Right lung (tissue), 5 donors: ENCODE data around the gene RCVRN. TPM values are rescaled to one million over a fixed set of nuclear protein-coding genes. Genes with fewer than 3 reads are reported as not detected.

Experiments used
- DNase-seq, 2 donors: peaks; one replicate each; pipeline ENCODE4 v3.0.0-alpha.2; 2013
- polyA plus RNA-seq, 5 donors: library from polyadenylated mRNA; unstranded; fragments of 120-200 nt; gene quantifications; one replicate each; pipeline versions ENCODE4 v1.2.1 to v1.2.3, GENCODE V29; 2013; ENCODE audit warnings: inconsistent platforms in 1 of 5, low replicate concordance in 1 of 5; ENCODE audit not compliant: insufficient read length in 5 of 5, insufficient read depth in 1 of 5

Gene RCVRN
- polyA plus RNA-seq, 5 donors: 0.25 to 0.78 (median 0.48) TPM

DNA sequence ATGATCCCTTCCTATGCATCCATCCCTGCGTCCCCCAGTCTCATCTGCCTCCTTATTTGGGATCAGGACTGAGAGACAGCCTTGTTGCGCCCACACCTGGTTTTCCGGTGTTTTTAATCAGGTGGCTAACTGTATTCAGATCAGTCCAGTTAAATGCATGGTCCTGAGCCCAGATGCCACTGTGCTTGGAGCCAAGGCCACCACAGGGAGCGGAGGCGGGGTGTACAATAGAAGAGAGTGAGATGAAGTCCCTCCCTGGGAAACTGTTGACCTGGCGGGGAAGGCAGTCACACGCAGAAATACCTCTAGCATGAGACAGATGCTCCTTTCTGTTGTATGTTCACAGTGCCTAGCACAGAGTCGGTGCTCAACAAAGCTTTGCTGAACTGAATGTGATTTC, 6.3 kb downstream of the RCVRN start:
- DNase-seq: no peak

DNA sequence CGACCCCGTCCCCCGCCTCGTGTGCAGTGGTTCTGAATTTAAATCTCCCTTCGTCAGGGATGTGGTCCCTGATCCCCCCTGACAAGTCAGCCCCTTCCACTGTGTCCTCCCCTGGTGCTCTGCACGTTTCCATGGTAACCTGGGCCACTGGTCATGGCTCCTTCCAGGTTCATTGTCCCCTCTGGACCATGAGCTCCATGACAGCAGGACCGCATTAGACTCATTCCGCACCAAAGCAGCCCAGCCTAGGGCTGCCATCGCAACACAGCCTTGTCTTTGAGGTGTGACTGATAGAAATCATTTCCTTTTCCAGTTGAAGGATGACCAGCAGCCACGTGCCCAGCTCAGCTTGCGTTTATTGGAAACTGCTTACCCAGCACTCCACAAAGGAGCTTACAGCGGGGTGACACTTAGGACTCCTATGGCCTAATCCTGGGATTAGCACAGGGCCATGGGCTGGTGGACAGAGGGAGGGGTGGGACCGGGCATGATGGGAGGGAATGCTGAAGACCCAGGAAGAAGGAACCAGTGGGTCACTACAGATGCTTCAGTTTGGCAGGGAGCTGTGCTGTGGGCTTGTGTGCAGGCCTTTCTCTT, 7.6 kb downstream of the RCVRN start:
- DNase-seq: no peak

DNA sequence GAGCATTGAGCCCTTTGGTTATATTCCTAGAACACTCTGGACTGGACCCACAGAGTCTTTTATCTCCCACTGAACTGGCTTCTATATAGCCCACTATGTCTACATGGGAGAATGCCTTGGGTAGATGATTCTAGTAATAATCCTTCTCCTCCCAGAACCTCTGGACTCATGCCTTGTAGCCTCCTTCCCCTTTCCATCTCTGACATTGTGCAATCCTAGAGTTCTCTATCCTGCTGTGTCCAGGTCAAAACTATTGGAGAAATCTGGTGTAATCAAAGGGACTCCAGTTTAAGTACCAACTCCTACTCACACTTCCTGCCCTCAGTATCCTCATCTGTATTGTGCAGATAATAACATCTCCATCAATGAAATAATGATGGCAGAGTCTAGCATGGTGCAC, 9.1 kb downstream of the RCVRN start:
- DNase-seq: no peak

DNA sequence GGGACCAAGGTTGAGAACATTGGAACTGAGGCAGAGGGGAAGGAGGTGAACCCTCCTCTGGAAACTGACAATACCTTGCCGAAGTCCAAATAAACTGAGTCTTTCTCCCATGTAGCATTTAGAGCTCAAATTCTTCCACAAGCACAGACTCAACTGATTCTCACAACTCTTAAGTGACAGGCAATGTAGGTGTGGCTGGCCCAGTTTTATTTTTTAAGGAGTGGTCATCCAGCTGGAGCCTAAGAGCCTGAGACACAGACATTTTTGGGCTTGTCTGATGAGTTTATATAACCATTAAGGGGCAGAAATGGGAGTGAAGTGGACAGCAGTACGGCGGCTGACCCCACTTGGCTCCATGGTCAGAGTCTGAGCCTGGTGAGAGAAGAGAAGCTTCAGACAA, 10.8 kb downstream of the RCVRN start:
- DNase-seq: no peak

DNA sequence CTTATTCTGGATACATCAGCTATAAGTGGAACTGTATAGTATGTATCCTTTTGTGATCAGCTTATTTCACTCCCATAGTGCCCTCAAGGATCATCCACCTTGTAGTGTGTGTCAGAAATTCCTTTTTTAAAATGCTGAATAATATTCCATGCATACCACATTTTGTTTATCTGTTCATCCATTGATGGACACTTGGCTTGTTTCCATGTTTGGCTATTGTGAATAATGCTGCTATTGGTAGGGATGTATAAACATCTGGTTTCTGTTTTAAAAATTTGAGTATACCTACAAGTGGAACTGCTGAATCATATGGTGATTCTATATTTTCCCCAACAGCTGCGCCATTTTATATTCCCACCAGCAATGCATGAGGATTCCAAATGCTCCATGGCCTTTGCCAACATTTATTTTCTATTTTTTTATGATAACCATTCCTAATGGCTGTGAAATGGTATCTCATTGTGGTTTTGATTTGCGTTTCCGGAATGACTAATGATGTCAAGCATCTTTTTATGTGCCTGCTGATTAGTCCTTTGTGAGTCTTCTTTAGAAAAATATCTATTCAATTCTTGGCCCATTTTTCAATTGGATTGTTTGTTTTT, 11.6 kb downstream of the RCVRN start:
- no peak for DNase-seq

DNA sequence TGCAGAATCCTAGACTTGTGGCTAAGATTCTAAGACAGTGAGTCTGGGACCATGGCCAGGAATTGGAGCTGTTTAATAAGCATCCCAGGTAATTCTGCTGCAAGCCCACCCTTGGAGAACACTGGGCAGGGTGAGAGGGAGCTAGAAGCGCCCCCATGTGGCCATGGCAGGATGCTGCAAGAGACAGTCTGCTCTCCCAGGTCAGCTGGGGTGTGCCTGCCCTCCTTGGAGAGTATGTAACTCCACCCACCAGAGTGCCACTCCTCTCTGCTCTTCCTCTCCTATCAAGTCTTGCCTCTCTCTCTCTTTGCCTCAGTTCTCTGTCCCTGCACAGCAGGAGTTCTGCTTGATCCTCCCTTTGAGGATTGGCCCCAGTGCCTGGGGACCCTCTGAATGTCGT, 14.9 kb downstream of the RCVRN start:
- DNase-seq: no peak

DNA sequence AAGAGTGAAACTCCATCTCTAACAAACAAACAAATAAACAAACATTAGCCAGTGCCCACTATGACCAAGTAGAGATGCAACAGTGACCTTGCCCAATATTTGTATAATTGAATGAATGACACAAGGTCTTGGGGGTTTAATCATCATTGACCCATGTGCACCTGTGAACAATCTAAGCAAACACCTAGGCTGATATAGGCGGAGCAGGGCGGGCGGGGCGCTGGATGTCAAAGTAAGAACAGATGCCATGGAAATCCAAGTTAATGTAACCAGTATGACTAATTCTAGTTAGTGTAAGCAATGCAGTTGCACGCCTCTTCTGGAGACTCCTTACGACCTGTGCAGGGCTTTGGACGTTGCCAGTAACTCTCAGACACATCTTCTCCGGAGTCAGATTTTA, 17.6 kb downstream of the RCVRN start:
- DNase-seq: no peak

DNA sequence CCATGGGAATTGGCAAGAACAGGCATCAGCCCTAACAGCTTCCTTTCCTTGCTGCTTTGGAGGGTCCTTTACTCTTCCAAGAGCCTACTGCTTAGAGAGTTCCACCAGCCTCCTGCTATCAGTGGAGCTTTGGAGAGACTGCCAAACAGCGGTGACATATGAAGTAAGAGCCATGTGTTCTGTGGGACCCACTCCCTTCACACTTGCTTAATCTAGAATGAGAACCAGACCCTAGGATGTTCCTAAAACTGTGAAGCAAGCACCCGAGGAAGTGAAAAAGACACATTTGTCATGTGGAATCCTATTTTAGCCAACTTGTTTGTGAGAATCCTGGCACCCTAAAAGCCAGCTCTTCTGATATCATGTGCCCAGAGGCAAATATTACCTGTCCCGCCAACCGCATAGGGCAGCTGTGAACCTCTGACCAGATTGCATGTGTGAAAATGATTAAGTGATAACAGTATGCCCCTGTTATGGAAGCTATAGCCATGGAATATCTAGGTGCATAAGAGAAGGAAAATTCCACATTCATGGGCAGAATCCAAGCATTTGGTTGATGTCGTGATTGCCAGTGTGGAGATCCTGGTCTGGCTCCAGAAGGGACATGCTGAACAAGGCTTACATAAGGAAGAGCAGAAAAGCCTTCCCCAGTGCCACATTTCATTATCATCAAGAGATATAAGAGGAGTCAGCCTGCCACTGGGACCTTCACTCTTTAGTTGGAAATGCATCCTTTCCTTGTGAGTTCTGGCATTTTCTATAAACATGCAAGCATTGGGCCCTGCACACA, 18.7 kb downstream of the RCVRN start:
- no peak for DNase-seq

DNA sequence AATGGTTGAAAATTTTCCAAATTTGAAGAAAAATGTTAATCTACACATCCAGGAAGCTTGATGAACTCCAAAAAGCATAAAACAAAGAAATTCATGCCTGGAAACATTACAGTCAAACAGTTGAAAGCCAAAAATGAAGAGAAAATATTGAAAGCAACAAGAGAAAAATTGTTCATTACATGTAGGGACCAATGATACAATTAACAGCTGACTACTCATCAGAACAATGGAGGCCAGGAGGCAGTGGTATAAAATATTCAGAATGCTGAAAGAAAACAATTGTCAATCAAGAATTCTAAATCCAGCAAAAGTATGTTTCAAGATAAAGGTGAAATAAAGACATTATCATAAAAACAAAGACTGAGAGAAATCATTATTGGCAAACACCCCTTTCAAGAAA, 21.6 kb downstream of the RCVRN start:
- no peak for DNase-seq

DNA sequence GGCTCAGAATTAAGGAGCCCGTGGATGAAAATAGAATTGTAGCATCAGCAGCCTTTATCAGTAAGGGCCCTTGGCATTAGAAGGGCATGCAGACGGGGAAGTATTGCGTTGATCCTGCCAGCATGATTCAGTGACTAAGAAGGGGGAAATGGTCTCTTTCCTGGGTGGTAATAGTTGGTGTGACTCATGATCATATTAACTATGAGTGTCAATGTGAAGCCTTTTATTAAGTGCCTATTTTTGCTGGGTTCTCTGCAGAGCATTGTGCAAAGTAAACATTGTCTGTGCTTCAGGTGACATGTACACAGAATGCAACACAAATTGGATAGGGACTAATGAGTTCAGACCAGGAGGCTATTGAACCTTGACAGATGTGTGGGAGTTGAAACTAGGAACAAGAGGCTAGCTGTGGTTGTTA, 24.5 kb downstream of the RCVRN start:
- DNase-seq: no peak

DNA sequence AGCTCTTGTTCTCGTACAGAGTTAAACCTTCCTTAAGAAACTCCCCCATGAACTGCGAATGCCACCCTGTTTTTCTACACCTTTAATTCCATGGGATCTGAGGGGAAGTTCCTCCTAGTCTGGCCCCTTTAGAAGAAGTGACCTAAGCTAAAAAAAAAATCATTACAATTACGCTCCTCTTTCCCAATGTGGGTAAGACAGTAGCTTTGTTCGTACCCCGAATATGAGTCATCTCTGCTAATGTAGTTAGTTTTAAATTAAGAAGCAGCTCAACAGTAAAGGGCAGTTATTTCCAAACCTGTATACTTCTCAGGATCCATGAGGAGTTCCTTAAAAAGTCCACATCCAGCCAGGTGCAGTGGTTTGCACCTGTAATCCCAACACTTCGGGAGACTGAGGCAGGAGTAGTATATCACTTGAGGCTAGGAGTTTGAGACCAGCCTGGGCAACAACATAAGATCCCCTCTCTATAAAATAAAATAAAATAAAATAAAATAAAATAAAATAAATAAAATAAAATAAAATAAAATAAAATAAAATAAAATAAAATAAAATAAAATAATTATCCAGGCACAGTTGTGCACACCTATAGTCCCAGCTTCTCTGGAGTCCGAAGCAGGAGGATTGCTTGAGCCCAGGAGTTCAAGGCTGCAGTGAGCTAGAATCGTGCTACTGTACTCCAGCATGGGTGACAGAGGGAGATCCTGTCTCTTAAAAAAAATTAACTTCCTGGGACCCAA, 26.1 kb downstream of the RCVRN start:
- DNase-seq: no peak

DNA sequence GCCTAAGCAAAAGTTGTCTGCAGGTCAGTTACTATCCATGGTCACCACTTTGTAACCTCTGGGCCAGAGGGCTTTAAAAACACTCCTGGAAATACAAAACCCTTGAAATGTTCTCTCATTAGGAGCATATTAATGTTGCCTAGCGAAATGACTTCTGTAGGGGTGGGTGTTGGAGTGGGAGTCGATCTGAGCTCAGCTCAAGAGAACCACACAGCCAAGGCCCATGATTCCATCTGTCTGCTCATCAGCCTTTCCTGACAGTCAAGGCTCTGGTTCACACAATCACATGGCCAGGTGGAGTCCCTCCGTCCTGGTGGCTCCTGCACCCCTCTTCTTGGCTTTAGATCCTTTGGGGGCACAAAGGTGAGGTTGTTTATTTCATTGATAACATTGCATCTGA, 26.7 kb downstream of the RCVRN start:
- no peak for DNase-seq

DNA sequence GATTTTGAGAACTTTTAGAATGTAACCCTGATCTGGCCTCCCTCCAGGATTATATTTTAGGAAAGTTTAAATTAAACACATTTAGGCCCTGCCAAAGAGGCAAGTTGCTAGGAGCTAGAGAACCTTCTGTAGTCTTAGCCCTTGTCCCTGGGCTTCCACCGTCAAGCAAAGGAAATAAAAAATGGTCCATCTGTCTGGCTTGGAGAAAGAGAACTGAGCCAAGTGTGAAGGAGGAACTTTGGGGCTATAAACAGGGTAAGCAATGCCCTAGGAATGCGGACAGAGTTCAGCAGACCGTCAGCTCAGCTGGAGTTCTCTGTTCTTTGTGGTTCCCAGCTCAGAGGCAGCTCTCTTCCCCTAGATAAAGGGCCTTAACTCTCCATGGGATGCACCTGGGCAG, 29.6 kb downstream of the RCVRN start:
- DNase-seq: no peak

DNA sequence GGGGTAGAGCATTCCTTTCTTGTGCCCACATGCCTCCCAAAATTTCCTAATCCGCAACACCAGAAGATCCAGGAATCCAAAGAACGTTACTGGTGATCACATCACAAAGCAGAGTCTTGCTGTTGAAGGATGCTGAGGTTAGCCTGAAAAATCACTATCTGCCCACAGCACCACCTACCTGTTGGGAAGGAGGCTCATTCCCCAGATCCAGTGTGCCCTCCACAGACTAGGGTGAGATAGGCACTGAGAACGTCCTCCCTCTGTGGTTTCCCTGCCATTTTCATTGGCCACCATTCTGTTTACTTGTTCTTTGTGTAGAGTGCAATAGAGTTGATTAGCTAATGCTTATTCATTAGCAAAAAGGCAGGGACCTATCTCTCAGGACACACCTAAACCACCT, 30.3 kb downstream of the RCVRN start:
- DNase-seq: no peak

DNA sequence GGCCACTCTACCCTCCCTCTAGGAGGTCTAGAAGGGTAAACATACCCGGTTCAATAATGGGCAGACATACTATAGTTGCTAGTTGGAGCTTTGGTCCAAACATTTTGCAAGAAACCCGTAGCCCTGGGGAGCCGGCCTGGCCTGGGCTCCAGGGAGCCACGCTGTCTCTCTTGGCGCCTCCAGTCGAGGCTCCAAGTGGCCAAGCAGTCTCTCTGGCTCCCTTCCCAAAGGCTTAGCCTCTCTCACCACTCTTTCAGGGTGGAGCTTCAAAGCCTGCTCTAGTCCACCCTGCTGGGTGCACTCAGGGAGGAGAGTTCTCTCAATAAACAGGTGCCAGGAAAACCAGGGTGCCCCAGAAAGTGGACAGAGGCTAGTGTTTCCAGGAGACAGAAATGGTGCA, 32.2 kb downstream of the RCVRN start:
- no peak for DNase-seq

DNA sequence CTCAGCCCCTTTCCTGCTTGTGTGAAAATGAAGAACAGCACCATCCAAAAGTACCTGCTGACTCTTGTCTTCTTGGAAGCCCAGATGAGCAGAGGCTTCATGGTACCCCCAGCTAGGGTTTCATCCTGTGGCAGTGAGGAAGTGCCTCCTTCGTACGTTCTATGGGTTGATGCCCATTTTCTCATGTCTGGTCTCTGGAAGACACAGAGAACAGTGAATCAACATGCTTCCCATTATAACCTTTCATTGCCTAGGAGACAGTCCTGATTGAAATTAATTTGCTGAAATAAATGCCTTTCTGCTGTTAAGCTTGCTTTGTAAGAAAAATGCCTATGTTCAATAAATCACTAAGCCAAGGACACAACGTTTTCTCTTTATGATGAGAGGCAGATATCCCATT, 36.5 kb downstream of the RCVRN start:
- no peak for DNase-seq

DNA sequence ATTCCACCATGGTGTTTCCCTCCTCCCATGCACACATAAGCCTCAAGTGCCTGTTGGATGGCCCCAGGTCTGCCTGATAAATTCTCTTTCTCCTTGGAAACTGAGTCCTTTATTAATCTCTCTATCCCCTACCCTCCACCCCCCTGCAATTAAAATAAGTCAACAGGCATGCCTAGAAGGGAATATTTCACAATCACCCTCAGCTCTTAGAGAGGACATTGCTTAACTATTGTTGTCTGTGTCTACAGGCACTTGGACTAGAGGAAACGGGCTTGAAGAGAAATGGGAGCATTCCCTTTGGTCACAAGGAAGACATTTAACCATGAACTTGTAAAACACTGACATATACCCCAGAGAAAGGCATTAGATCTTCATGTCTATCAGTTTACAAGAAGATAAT, 39.5 kb downstream of the RCVRN start:
- no peak for DNase-seq

DNA sequence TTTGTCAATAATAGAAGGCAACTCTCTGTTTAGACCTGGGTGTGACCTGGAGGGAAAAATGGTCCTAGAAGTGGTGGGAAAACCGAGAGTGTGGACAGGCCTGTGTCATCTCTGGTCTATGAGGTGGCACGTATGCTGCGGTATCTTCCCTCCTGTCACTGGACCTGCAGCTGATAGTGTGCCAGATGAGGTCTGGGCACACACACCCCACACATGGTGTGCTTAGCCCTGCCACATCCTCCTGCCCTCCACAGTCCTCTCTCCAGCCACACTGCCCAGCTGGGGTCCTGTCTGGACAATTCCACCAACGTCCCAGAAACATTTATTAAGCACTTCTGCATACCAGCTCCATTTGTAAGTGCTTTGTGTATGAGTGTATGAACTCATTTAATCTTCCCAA, 42.1 kb downstream of the RCVRN start:
- no peak for DNase-seq

DNA sequence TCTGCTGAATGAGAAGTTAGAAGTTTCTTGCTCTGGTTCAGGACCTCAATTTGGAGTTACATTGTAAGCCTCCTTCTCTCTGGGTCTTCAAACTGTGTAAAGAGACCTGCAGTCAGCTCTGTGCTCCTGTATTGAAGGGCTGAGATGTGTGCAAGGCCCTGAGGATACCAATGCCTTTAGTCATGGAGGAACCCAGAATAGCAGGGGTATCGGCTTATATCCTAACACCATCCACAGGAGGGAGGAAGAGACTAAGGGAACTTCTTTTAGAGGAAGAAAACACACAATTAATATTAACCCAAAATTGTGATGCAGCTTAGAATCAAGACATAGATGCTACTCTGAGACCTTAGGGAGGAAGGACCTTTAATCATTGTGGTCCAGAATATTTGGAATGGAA, 42.9 kb downstream of the RCVRN start:
- no peak for DNase-seq

DNA sequence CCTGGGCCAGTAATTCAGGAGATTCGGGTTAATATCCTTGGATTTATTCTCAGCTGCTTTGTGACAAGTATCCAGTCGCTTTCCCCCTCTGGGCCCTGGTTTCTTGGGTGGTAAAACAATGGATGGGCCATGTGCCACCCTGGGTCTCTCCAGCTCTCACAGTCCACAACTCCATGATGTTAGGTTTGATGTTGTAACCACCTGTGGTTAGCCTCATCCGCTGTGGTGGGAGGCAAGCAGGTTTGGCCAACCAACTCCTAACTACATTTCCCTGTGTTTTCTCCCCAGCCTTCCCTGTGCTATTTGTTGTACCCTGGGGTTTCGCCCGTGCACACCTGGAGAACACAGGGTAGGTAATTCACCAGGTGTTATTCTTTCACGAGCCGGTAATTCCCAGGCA, 44.2 kb downstream of the RCVRN start:
- no peak for DNase-seq

DNA sequence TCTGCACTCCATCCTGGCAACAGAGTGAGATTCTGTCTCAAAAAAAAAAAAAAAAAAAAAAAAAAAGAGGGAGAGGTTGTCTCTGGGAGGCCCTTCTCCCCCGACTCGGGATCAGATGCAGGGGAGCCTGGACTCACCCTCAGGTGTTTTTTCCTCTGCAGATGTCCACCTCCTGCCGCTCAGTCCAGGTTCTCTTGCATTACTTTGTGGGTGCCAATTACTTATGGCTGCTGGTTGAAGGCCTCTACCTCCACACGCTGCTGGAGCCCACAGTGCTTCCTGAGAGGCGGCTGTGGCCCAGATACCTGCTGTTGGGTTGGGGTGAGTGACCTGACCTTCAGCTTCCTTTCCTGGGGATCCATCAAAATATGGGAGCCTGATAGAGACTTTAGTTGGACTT, 45.3 kb downstream of the RCVRN start:
- DNase-seq: no peak

DNA sequence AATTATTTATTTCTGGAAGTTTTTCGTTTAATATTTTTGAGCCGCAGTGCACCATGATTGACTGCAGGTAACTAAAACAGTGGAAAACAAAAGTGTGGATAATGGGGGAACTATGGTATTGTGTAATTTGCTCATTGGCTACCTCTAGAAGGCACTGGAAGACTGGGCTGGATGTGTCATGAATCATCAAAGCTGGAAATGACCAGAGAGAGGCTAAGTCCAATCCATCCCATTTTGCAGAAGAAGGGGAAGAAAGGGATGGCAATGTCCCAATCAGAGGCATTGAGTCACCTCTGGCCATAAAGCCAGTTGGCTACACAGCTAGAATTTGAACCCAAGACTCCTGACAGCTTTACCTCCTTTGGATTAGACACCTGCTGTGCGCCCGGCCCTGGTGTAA, 50.0 kb downstream of the RCVRN start:
- no peak for DNase-seq

DNA sequence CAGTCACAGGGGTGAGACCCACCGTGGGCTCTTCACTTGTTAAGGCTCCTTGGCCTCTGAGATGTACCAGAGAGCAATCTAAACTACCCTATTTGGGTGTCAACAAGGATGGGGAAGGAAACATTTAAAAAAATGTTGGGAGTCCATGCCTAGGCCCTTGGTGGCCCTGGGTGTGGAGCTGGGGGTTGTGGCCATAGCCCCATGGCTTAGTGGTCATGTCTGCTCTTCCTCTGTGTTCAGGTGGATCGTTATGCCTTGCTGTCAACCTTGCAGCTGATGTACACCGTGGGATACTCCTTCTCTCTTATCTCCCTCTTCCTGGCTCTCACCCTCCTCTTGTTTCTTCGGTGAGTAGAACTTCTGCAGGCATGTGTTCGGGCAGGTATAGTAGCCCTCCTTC, 50.8 kb downstream of the RCVRN start:
- DNase-seq: no peak
